HG03457 (cell line): Measurements from ENCODE around the gene ASPRV1.

Experiments
- ATAC-seq: cut with Tn5 transposase; IDR thresholded peaks from one replicate; pipeline ENCODE4 v1.9.1; 2021; ENCODE audit warnings: moderate number of reproducible peaks; ENCODE audit not compliant: unreplicated experiment

The ASPRV1 gene

GRCh38 chr2:69914164-69914949, 47.1 kb downstream of the ASPRV1 start:
- ATAC-seq, result peak; percentile 81

- no peak for ATAC-seq
These were observed 49.4 kb downstream of the ASPRV1 start for GRCh38 chr2:69911985-69912563.
